Erythroblast (primary cell): ENCODE measurements around the gene ZCCHC14.
A peak's percentile ranks its signal among the peaks of the same experiment; 100 is the strongest.

Source experiments
- DNase-seq, 2 experiments: peaks; one replicate each; lab custom pipeline; 2025; lab: John Stamatoyannopoulos, UW
- GATA1 ChIP-seq: IDR thresholded peaks from 2 replicates; pipeline ENCODE4 v1.6.1; 2011; ENCODE audit warnings: low read depth, mild to moderate bottlenecking, control low read depth, low read length, moderate library complexity
- POLR2A ChIP-seq: IDR thresholded peaks from 2 replicates; pipeline ENCODE4 v1.6.1; 2011; ENCODE audit warnings: mild to moderate bottlenecking, low read length

The ZCCHC14 gene

GRCh38 chr16:87420026-87421002 is 72.5 kb downstream of the ZCCHC14 start:
- peak in 1 of 2 experiments; percentile 50 for DNase-seq
- TF ChIP-seq POLR2A (no peak), GATA1 (no peak)

DNA sequence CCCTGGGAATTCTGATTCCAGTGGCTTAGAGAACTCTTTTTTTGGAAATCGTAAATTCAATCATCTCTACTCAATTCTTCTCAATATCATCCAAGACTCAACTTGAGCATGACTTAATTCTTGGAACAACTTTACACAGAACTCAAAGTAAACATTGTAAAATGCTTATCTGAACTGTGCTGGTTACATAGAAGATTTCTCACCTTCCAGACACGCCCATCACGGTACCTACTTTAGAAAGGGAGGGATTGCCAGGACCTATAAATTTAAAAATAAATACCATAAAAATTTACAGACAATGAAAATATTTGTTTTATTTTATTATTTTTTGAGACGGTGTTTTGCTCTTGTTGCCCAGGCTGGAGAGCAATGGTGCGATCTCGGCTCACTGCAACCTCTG is 74.2 kb downstream of the ZCCHC14 start:
- DNase-seq, result no peak
- TF ChIP-seq GATA1 (no peak), POLR2A (no peak)

- no peak for DNase-seq
- no peak for TF ChIP-seq POLR2A
- TF ChIP-seq GATA1, result no peak
Observed at GRCh38 chr16:87418216-87418615, 74.6 kb downstream of the ZCCHC14 start.

- no peak for DNase-seq
- TF ChIP-seq GATA1 (no peak), POLR2A (no peak)
Observed at GRCh38 chr16:87417528-87417910, 75.3 kb downstream of the ZCCHC14 start.

DNA sequence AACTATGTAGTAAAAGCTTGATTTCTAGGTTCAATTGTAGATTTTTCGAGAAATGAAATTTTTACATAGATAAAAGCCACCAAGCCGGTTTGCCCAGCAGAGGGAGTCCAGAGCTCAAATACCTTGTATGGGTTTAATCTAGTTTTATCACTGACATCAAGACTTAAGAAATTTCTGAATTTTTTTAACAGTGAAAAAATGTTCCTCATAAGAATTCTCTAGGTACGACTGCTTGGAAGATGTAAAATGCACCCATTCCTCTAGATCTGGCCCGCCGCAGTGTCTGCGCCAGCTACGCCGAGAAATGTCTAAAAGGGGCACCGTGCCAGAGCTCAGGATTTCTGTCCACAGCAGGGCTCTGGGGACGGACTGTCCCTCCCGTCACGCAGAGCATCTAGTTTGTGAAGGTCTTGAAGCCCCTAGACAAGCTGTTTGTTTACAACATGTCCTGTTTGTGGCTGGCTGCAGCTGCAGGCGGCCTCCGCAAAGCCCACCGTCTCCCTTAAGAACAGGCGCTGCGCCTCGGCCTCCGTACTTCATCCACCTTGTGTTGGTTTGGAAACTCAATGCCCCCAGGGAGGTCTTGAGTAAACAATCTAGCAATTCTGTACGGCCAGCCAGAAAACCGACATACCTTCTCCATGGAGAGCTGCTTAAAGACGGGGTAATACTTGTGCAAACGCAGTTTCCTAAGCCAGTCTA is 75.8 kb downstream of the ZCCHC14 start:
- peak; percentile 25 to 50 for DNase-seq

DNA sequence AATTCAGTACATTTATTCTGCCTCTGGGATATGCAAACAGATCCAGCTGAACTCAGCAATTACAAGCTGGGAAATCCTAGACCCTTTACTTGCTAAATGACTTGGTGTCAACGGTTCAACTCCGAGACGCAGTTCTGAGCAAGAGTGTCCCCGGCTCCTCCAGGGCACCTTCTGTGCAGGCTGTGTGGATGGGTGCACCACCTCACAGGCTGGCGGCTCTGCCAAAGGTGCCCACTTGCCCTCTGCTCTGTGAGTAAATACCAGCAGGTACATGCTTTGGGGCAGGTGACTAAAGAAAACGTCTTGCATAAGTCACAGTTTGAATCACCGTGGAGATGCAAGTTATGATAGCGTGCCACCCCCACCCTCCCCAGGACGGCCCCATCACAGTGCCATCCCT is 77.4 kb downstream of the ZCCHC14 start:
- TF ChIP-seq GATA1 (no peak), POLR2A (no peak)

More for the DNA sequence above, 75.8 kb downstream of the ZCCHC14 start:
- TF ChIP-seq GATA1, result no peak
- no peak for TF ChIP-seq POLR2A

GRCh38 chr16:87414251-87414680 is 78.6 kb downstream of the ZCCHC14 start:
- TF ChIP-seq POLR2A, result no peak
- TF ChIP-seq GATA1, result no peak
- DNase-seq, result no peak

More for the DNA sequence above, 77.4 kb downstream of the ZCCHC14 start:
- no peak for DNase-seq

DNA sequence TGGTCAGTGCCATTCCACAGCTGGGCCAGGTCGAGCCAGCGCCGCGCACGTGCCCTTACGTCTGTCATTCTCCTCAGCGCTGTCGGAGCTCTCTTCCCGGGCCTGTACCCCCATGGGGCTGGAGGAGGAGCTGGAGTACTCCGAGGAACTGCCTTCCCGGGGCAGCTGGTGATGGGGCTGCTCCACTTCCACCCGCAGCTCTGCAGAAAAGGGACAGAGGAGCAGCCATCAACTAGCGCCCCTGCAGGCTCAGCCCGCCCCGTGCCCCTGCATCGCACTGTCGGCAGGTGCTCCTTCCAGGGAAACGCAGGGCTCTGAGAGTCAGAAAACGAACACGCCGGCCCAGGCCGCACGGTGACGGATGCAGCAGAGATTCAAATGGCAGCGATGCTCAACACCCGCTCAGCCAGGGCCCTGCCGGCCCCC is 79.8 kb downstream of the ZCCHC14 start:
- DNase-seq, result no peak
- TF ChIP-seq GATA1, result no peak
- TF ChIP-seq POLR2A, result no peak

GRCh38 chr16:87412371-87412995 is 80.3 kb downstream of the ZCCHC14 start:
- TF ChIP-seq GATA1, result no peak
- no peak for DNase-seq

- TF ChIP-seq GATA1, result no peak
- no peak for TF ChIP-seq POLR2A
- DNase-seq, result no peak
Observed at GRCh38 chr16:87411375-87412271, 81.2 kb downstream of the ZCCHC14 start.

- TF ChIP-seq GATA1 (no peak), POLR2A (no peak)
- no peak for DNase-seq
Observed at GRCh38 chr16:87410968-87411367, 81.9 kb downstream of the ZCCHC14 start.

DNA sequence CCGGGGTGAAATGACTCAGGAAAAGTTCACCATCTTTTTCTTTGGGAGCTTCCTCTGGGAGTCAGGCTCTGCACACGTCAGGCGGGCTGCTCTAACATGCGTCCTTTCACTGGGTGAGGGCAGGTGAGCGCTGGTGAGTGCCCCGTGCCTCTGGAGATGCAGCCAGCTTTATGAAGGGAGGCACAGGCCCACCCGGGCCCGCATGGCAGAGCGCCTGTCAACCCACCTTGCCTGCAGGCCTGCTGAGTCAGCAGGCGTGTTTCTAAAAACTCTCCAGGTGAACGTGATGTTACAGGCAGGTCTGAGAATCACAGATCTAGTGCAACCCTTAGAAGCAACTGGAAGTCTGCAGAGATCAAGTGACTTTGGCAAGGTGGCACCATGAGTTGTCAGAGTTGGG is 82.3 kb downstream of the ZCCHC14 start:
- TF ChIP-seq GATA1, result no peak
- no peak for TF ChIP-seq POLR2A
- DNase-seq, result no peak

DNA sequence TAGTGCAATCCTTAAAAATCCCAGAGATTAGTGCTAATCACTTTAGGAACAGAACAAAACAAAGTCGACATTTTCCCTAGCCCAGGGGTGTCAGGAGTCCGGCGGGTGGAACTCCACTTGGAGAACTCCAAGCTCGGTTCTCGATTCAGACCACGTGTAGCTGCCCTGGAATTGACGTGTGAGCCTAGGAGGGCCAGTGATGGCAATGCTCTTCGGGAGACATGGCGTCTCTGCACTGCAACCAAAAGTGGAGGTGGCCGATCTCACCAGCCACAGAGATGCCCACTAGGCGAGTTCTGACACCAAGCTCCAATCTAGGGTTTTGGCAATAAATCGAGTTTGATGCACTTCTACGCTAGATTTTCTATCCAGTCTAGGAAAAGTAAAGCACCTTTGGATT is 83.0 kb downstream of the ZCCHC14 start:
- no peak for DNase-seq
- TF ChIP-seq POLR2A (no peak), GATA1 (no peak)

GRCh38 chr16:87409153-87409552 is 83.7 kb downstream of the ZCCHC14 start:
- no peak for TF ChIP-seq GATA1
- no peak for TF ChIP-seq POLR2A
- DNase-seq, result no peak
